K562 (cell line): Measurements from ENCODE around the gene ADORA3. TPM values are rescaled to one million over a fixed set of nuclear protein-coding genes. Genes with fewer than 3 reads are reported as not detected.

ENCODE experiments used
- ATAC-seq: fragments of 200-7000 bp; cut with Tn5 transposase; 3 replicates; pipeline ENCODE4 v1.9.1; 2020; ENCODE audit warnings: moderate library complexity
- BruUV-seq: library from RNA; stranded (reverse); fragments of 400-500 nt; replicated peaks from 2 replicates; lab custom pipeline; 2021; lab: Mats Ljungman, UMichigan
- CTCF ChIA-PET: fragments of 300-600 bp; formaldehyde crosslinking; extraction: SDS; loops from one replicate; lab custom pipeline; 2021; ENCODE audit warnings: low intra/inter-chr PET ratio; lab: Yijun Ruan, JAX
- POLR2A ChIA-PET: fragments of 300-600, 350-650 bp; sonication (Branson Sonifier 250); formaldehyde crosslinking; extraction: SDS; loops from one replicate; lab custom pipeline; 2021; ENCODE audit warnings: antibody characterized with exemption, inconsistent platforms; lab: Yijun Ruan, JAX
- DNase-seq, 4 experiments: peaks; one replicate each; pipeline versions ENCODE4 v3.0.0 to v3.0.0-alpha.2; 2011 to 2018; ENCODE audit warnings: low spot score in 3 of 4, mixed read lengths in 3 of 4; ENCODE audit errors: extremely low read depth in 1 of 4
- FAIRE-seq: peaks from 2 replicates; lab custom pipeline; 2011; peaks lifted over from hg19 to GRCh38; lab: Jason Lieb, UNC
- H2AFZ ChIP-seq: 2 replicates; pipeline ENCODE4 v1.6.0; 2011; ENCODE audit warnings: low read depth, low read length, control low read depth, inconsistent platforms
- H3K27ac ChIP-seq: fragments of 200-600 bp; 3 replicates; pipeline ENCODE4 v1.8.0; 2011; ENCODE audit warnings: low read depth, mild to moderate bottlenecking, control low read depth, inconsistent platforms, low read length, moderate library complexity, mixed read lengths; ENCODE audit errors: extremely low read depth
- H3K27me3 ChIP-seq, 2 experiments: fragments of 300-600 bp in 1 of 2; 2 replicates in 1 of 2; 3 replicates in 1 of 2; pipeline versions ENCODE4 v1.6.0 to v1.8.0; 2011; ENCODE audit warnings: inconsistent platforms in 2 of 2, low read length in 2 of 2, mild to moderate bottlenecking in 1 of 2, mixed read lengths in 1 of 2, moderate library complexity in 1 of 2; ENCODE audit not compliant: control insufficient read depth in 2 of 2, insufficient read depth in 2 of 2
- H3K36me3 ChIP-seq: fragments of 300-600 bp; 3 replicates; pipeline ENCODE4 v1.8.0; 2011; ENCODE audit warnings: mild to moderate bottlenecking, low read length, inconsistent platforms; ENCODE audit not compliant: control insufficient read depth, insufficient read depth
- H3K4me1 ChIP-seq, 2 experiments: fragments of 200-600 bp in 1 of 2; replicated peaks in 1 of 2; 2 replicates in 1 of 2; 3 replicates in 1 of 2; pipeline versions ENCODE4 v1.5.1 to v1.8.0; 2011; ENCODE audit warnings: inconsistent platforms in 2 of 2, low read length in 2 of 2, mild to moderate bottlenecking in 1 of 2, mixed read lengths in 1 of 2, moderate library complexity in 1 of 2; ENCODE audit not compliant: control insufficient read depth in 2 of 2, insufficient read depth in 2 of 2
- H3K4me2 ChIP-seq: 2 replicates; pipeline ENCODE4 v1.6.1; 2011; ENCODE audit warnings: low read length, control low read depth, inconsistent platforms, mixed read lengths; ENCODE audit not compliant: insufficient read depth
- H3K4me3 ChIP-seq: fragments of 200-600 bp; sonication (generic), shearing (Covaris generic); 2 replicates; pipeline ENCODE4 v1.5.1; 2016; ENCODE audit warnings: control low read depth, inconsistent platforms
- H3K79me2 ChIP-seq: fragments of 200-600 bp; 3 replicates; pipeline ENCODE4 v1.8.0; 2011; ENCODE audit warnings: low read length, inconsistent platforms; ENCODE audit not compliant: control insufficient read depth, insufficient read depth
- H3K9ac ChIP-seq, 2 experiments: 2 replicates each; pipeline versions ENCODE4 v1.6.0 to v1.6.1; 2011; ENCODE audit warnings: low read depth in 2 of 2, low read length in 2 of 2, control low read depth in 1 of 2, inconsistent platforms in 1 of 2, mild to moderate bottlenecking in 1 of 2, mixed read lengths in 1 of 2; ENCODE audit not compliant: insufficient read depth in 1 of 2
- H3K9me1 ChIP-seq: one replicate; pipeline ENCODE4 v1.6.0; 2011; ENCODE audit warnings: inconsistent platforms, mild to moderate bottlenecking, low read length, moderate library complexity; ENCODE audit not compliant: control insufficient read depth, insufficient read depth
- H3K9me3 ChIP-seq: replicated peaks from 2 replicates; pipeline ENCODE4 v1.5.1; 2011; ENCODE audit warnings: low read depth, low read length, inconsistent platforms; ENCODE audit not compliant: control insufficient read depth, insufficient read depth
- H4K20me1 ChIP-seq: replicated peaks from 2 replicates; pipeline ENCODE4 v1.6.1; 2011; ENCODE audit warnings: low read length, inconsistent platforms, mixed read lengths; ENCODE audit not compliant: control insufficient read depth, insufficient read depth
- CHD4 ChIP-seq: fragments of 200-600 bp; sonication (generic); IDR thresholded peaks from 3 replicates; pipeline ENCODE4 v1.6.1; 2012; ENCODE audit warnings: low read depth, mild to moderate bottlenecking, mixed read lengths, low read length, inconsistent platforms; ENCODE audit not compliant: insufficient read depth, insufficient replicate concordance, poor library complexity, severe bottlenecking
- E2F3 ChIP-seq: fragments of 250-450 bp; sonication (Bioruptor Pico); IDR thresholded peaks from 2 replicates; pipeline ENCODE4 v1.4.0; 2020; ENCODE audit warnings: mild to moderate bottlenecking
- EGR1 ChIP-seq: fragments of 450-650 bp; conservative IDR thresholded peaks from 2 replicates; pipeline ENCODE4 v1.6.1; 2017; ENCODE audit warnings: mild to moderate bottlenecking
- KAT2B ChIP-seq: IDR thresholded peaks from one replicate; pipeline ENCODE4 v1.6.1; 2012; ENCODE audit warnings: low read depth, mild to moderate bottlenecking, control low read depth, inconsistent platforms, low read length, moderate library complexity
- LARP7 ChIP-seq: fragments of 450-650 bp; IDR thresholded peaks from 2 replicates; pipeline ENCODE4 v1.6.1; 2016
- MAX ChIP-seq: sonication (generic); formaldehyde crosslinking; IDR thresholded peaks from 2 replicates; pipeline ENCODE4 v1.9.0; 2022; ENCODE audit warnings: mild to moderate bottlenecking, missing genetic modification reagents
- NBN ChIP-seq: fragments of 450-650 bp; IDR thresholded peaks from 2 replicates; pipeline ENCODE4 v1.6.1; 2016; ENCODE audit warnings: low read depth, mild to moderate bottlenecking
- NELFE ChIP-seq: IDR thresholded peaks from 2 replicates; pipeline ENCODE4 v1.6.1; 2011; ENCODE audit warnings: mild to moderate bottlenecking; ENCODE audit not compliant: insufficient read depth, insufficient read length
- NFIC ChIP-seq: fragments of 450-650 bp; IDR thresholded peaks from 2 replicates; pipeline ENCODE4 v1.6.1; 2017; ENCODE audit warnings: mild to moderate bottlenecking, inconsistent platforms
- SAFB ChIP-seq: fragments of 200-400 bp; formaldehyde crosslinking; IDR thresholded peaks from 2 replicates; pipeline ENCODE4 v1.6.1; 2017; ENCODE audit warnings: low read depth, low read length, borderline replicate concordance
- SMARCB1 ChIP-seq: IDR thresholded peaks from 2 replicates; pipeline ENCODE4 v1.6.1; 2011; ENCODE audit warnings: improper control_type of control experiment, low read depth; ENCODE audit not compliant: insufficient read length
- SREBF1 ChIP-seq: fragments of 150-350 bp; IDR thresholded peaks from 2 replicates; pipeline ENCODE4 v1.6.1; 2014; ENCODE audit warnings: antibody characterized with exemption, low read depth, low read length, borderline replicate concordance
- STAT6 ChIP-seq: sonication (generic); formaldehyde crosslinking; IDR thresholded peaks from 2 replicates; pipeline ENCODE4 v1.8.1; 2023; ENCODE audit warnings: mild to moderate bottlenecking, missing genetic modification reagents
- TBP ChIP-seq: optimal IDR thresholded peaks from 2 replicates; pipeline ENCODE3; 2011; ENCODE audit warnings: low read depth, low read length, improper control_type of control experiment
- TCFL5 ChIP-seq: fragments of 250-450 bp; sonication (Bioruptor Pico); conservative IDR thresholded peaks from 2 replicates; pipeline ENCODE4 v1.6.1; 2021; ENCODE audit warnings: mild to moderate bottlenecking, moderate library complexity, matching md5 sums
- XRCC5 ChIP-seq: fragments of 200-400 bp; formaldehyde crosslinking; IDR thresholded peaks from 2 replicates; pipeline ENCODE4 v1.6.1; 2017; ENCODE audit warnings: low read depth, mild to moderate bottlenecking, low read length
- ZBTB8A ChIP-seq: fragments of 450-650 bp; IDR thresholded peaks from 2 replicates; pipeline ENCODE4 v1.6.1; 2018; ENCODE audit warnings: mild to moderate bottlenecking, moderate library complexity; ENCODE audit not compliant: partially characterized antibody
- WGBS: fragments of 100-300 bp; shearing (Covaris generic); methylation state at CpG from one replicate; pipeline ENCODE4 v1.1.6; 2016; ENCODE audit warnings: low coverage, mixed read lengths; ENCODE audit not compliant: insufficient coverage; ENCODE audit errors: missing lambda C conversion rate; 5-methylcytosine and 5-hydroxymethylcytosine counted together
- in situ Hi-C: fragments of 300-500 bp; cut with MboI; formaldehyde crosslinking; loops from 4 replicates; pipeline ENCODE4 v1.15.0; 2018; ENCODE audit warnings: inconsistent platforms, mixed read lengths
- intact Hi-C: fragments of 100-400 bp; cut with micrococcal nuclease; formaldehyde crosslinking; loops from 2 replicates; pipeline ENCODE4 v1.14.2; 2022
- polyA plus RNA-seq, 8 experiments: library from polyadenylated mRNA; depleted of rRNA in 4 of 8; stranded (reverse) in 5 of 8; unstranded in 3 of 8; fragments of >200 nt; fragmentation: Nextera tagmentation in 2 of 8; fragmentation: Illumina TruSeq in 1 of 8; extraction: Ambion mirVana in 2 of 8; extraction: Trizol in 1 of 8; gene quantifications; 2 replicates each; pipeline versions ENCODE4 v1.2.1 to v1.2.3, GENCODE V29; 2011 to 2014; ENCODE audit warnings: inconsistent platforms in 1 of 8, missing spikeins in 1 of 8
- total RNA-seq, 7 experiments: library from RNA; depleted of rRNA in 6 of 7; stranded (reverse); fragments of >200 nt in 6 of 7; fragmentation: Illumina TruSeq in 2 of 7; extraction: Trizol in 2 of 7; gene quantifications; 2 replicates each; pipeline versions ENCODE4 v1.2.1 to v1.2.3, GENCODE V29; 2011 to 2021; ENCODE audit warnings: low replicate concordance in 1 of 7
- TF ChIP-seq, protein P1 (sequence below): fragments of 250-450 bp; sonication (Bioruptor Pico); IDR thresholded peaks from 2 replicates; pipeline ENCODE4 v1.8.0; 2022; ENCODE audit warnings: inconsistent platforms, mild to moderate bottlenecking, moderate library complexity, borderline replicate concordance
- TF ChIP-seq, protein P2 (sequence below): fragments of 200-800 bp; sonication (Bioruptor generic); IDR thresholded peaks from 2 replicates; pipeline ENCODE4 v1.6.1; 2017; ENCODE audit warnings: missing genetic modification characterization, missing compliant biosample characterization

ADORA3 gene
- total and polyA plus RNA-seq, 9 of the 15 experiments (the other 6 are each of a cell fraction or from before 2014, with no cell fraction given) = 0.09 to 0.35 (median 0.16) TPM; not detected in 3

- BruUV-seq = no TSS peak
- H3K4me2 ChIP-seq = no peak overlapping the region
- ATAC-seq = no peak
- in situ Hi-C loops = loop anchor here (25.0 kb wide), 1 partner anchor 851 kb away; no protein-coding TSS in a partner anchor
- CTCF ChIA-PET = interaction anchor here (1.0 kb wide), 1 partner anchor 283 kb away, joined by 3 read pairs; no protein-coding TSS in a partner anchor
- H3K79me2 ChIP-seq = no peaks in the 10 kb centered on the region
- 15% methylated on average over 7 of the region's 7 CpGs for WGBS
- H3K4me1 ChIP-seq = no peaks in the 10 kb centered on the region; a peak in 1 of 5 replicates
- no peaks in the 10 kb centered on the region for H4K20me1 ChIP-seq
- no peak overlapping the region for H3K9ac ChIP-seq
- no peaks in the 10 kb centered on the region for H3K9me1 ChIP-seq
- POLR2A ChIA-PET = no interaction called here
- no peak overlapping the region for H3K4me3 ChIP-seq
- TF ChIP-seq ZBTB8A = no peak
- TF ChIP-seq SAFB = no peak
- TF ChIP-seq EGR1 = no peak
- no peak for TF ChIP-seq MAX (CRISPR knock-in tag)
- TF ChIP-seq XRCC5 = no peak
- TF ChIP-seq CHD4 = no peak
- TF ChIP-seq LARP7 = no peak
- TF ChIP-seq TCFL5 (CRISPR knock-in tag) = no peak
- no peak for TF ChIP-seq NFIC
- TF ChIP-seq NELFE = no peak
- TF ChIP-seq KAT2B = no peak
- TF ChIP-seq, protein P1, sequence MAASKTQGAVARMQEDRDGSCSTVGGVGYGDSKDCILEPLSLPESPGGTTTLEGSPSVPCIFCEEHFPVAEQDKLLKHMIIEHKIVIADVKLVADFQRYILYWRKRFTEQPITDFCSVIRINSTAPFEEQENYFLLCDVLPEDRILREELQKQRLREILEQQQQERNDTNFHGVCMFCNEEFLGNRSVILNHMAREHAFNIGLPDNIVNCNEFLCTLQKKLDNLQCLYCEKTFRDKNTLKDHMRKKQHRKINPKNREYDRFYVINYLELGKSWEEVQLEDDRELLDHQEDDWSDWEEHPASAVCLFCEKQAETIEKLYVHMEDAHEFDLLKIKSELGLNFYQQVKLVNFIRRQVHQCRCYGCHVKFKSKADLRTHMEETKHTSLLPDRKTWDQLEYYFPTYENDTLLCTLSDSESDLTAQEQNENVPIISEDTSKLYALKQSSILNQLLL = no peak
- no peak for TF ChIP-seq SREBF1
- no peak for TF ChIP-seq NBN
- TF ChIP-seq E2F3 (CRISPR knock-in tag) = no peak
- no peak for TF ChIP-seq STAT6 (CRISPR knock-in tag)
- TF ChIP-seq, protein P2, sequence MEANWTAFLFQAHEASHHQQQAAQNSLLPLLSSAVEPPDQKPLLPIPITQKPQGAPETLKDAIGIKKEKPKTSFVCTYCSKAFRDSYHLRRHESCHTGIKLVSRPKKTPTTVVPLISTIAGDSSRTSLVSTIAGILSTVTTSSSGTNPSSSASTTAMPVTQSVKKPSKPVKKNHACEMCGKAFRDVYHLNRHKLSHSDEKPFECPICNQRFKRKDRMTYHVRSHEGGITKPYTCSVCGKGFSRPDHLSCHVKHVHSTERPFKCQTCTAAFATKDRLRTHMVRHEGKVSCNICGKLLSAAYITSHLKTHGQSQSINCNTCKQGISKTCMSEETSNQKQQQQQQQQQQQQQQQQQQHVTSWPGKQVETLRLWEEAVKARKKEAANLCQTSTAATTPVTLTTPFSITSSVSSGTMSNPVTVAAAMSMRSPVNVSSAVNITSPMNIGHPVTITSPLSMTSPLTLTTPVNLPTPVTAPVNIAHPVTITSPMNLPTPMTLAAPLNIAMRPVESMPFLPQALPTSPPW = no peak
- no peak for TF ChIP-seq SMARCB1
- TF ChIP-seq TBP = no peak
- TF ChIP-seq, all 486 proteins: peak for 0
- Histone ChIP-seq H3K27me3 (peaks cover 10 to 33% of the 10 kb centered on the region in 2 experiments; a peak in 4 of 5 replicates), H3K9me3 (no peaks in the 10 kb centered on the region), H3K36me3 (no peaks in the 10 kb centered on the region), H2AFZ (no peak overlapping the region), H3K27ac (no peak overlapping the region)
- no peak for DNase-seq
- intact Hi-C loops = no loop called here
- no peak for FAIRE-seq
Measured at GRCh38 chr1:111486431-111486830, 17.0 kb downstream of the ADORA3 start.
